ENCODE measurements around the gene CFAP58. TPM values are rescaled to one million over a fixed set of nuclear protein-coding genes. Genes with fewer than 3 reads are reported as not detected.

The CFAP58 gene
- total and polyA plus RNA-seq, 2 of the 13 experiments (the other 11 are each of a cell fraction or from before 2014, with no cell fraction given): 0.03 TPM; not detected in 1

DNA sequence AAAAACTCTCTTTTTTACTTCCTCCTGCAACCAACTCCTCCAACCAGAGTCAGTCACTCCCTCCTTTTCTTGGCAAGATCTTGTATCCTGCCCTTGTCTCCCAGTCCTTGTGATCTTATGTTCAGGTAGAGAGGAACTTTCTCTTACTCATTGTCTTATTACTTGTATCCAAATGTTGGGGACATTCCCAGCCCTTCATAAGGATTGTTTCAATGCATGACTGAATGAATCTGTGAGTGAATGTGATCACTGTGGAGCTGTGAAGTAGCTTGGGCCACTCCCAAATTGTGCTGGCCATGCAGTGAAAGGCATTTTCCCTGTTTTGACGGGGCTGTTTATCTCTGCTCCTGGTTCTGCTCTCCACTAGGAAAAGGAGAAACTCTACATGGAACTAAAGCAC lies 93.7 kb downstream of the CFAP58 start:
- TF ChIP-seq RFX5 (IDR thresholded peaks at IDR 0.05; ENCODE audit: low read depth, low read length) (no peak), NONO (IDR thresholded peaks at IDR 0.05) (no peak), NONO (CRISPR knock-in tag; conservative IDR thresholded peaks at IDR 0.05) (no peak)
- ATAC-seq (no peak), FAIRE-seq (no peak), DNase-seq (ENCODE audit: low spot score) (no peak)
- no peaks in the 10 kb centered on the region for H3K79me2 ChIP-seq (ENCODE audit: insufficient read depth, low read length)
- no peak overlapping the region for H3K27ac ChIP-seq (ENCODE audit: extremely low read length, insufficient read depth, low read length)
- intact Hi-C loops (cut with micrococcal nuclease; ENCODE audit: unreplicated experiment) (no loop called here), in situ Hi-C loops (cut with HindIII; ENCODE audit: extremely low pct_ligation_motif_present, low pct_unique_long_range_greater_than_20kb) (no loop called here)
- H4K20me1 ChIP-seq (ENCODE audit: insufficient read depth, low read length): no peaks in the 10 kb centered on the region
- CTCF ChIA-PET (ENCODE audit: low intra/inter-chr PET ratio, low total read pairs): no interaction called here
- no peaks in the 10 kb centered on the region for H3K36me3 ChIP-seq (replicated peaks in 1 of 2; ENCODE audit: control insufficient read depth in 1 of 2, insufficient read depth in 2 of 2, low read length in 2 of 2)
- no peak overlapping the region for H2AFZ ChIP-seq (ENCODE audit: low read length)
- H3K9ac ChIP-seq (ENCODE audit: insufficient read depth, low read depth, low read length): no peak overlapping the region
- BruUV-seq (replicated peaks): no TSS peak
- H3K4me1 ChIP-seq (ENCODE audit: insufficient read depth, low read length): no peaks in the 10 kb centered on the region
- no peak overlapping the region for H3K4me2 ChIP-seq (ENCODE audit: low read depth, low read length)
- H3K4me3 ChIP-seq (replicated peaks in 1 of 3; ENCODE audit: insufficient read depth in 1 of 3, low read depth in 2 of 3, low read length in 3 of 3): no peak overlapping the region
- H3K27me3 ChIP-seq (ENCODE audit: control insufficient read depth in 1 of 2, insufficient read depth in 2 of 2, low read length in 2 of 2): 0 out of 5 replicates have a peak, but pooled peaks cover 0 to 3% of the 10 kb centered on the region in 2 experiments
- POLR2A ChIA-PET: no interaction called here
- H3K9me3 ChIP-seq (ENCODE audit: low read length): no peaks in the 10 kb centered on the region
- 0% methylated on average over 1 of the region's 1 CpG for WGBS (ENCODE audit: low lambda C conversion rate)

DNA sequence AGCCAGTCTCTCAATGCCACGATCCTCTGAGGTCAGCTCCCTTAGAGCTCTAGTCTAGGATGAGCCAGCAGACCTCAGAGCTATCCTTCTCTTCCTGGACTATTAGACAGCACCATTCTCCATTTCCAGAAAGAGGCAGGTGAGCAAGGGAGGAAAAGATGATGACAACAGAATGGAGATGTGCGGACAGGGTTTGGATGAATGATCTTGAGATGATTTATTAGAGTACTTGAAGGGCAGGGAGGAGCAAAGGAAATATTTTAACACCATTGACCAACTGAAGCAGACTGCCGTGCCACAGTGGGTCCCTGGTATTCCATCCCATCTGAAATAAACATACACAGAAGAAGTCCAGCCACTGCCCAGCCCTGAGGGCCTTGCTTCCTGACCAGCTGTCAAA lies 94.3 kb downstream of the CFAP58 start:
- no peaks in the 10 kb centered on the region for H3K9me3 ChIP-seq (ENCODE audit: low read length)
- H3K36me3 ChIP-seq (replicated peaks in 1 of 2; ENCODE audit: control insufficient read depth in 1 of 2, insufficient read depth in 2 of 2, low read length in 2 of 2): no peaks in the 10 kb centered on the region
- ATAC-seq (no peak), DNase-seq (ENCODE audit: low spot score) (no peak), FAIRE-seq (no peak)
- no TSS peak for BruUV-seq (replicated peaks)
- intact Hi-C loops (cut with micrococcal nuclease; ENCODE audit: unreplicated experiment) (no loop called here), in situ Hi-C loops (cut with HindIII; ENCODE audit: extremely low pct_ligation_motif_present, low pct_unique_long_range_greater_than_20kb) (no loop called here)
- TF ChIP-seq SRF (IDR thresholded peaks at IDR 0.05; ENCODE audit: low read depth, low read length) (no peak), ZNF407 (CRISPR knock-in tag; IDR thresholded peaks at IDR 0.05; ENCODE audit: not compliant biosample characterization) (no peak), ZNF17 (CRISPR knock-in tag; IDR thresholded peaks at IDR 0.05) (no peak), ZNF775 (CRISPR knock-in tag; IDR thresholded peaks at IDR 0.05; ENCODE audit: borderline replicate concordance) (no peak)
- TF ChIP-seq, protein P1, sequence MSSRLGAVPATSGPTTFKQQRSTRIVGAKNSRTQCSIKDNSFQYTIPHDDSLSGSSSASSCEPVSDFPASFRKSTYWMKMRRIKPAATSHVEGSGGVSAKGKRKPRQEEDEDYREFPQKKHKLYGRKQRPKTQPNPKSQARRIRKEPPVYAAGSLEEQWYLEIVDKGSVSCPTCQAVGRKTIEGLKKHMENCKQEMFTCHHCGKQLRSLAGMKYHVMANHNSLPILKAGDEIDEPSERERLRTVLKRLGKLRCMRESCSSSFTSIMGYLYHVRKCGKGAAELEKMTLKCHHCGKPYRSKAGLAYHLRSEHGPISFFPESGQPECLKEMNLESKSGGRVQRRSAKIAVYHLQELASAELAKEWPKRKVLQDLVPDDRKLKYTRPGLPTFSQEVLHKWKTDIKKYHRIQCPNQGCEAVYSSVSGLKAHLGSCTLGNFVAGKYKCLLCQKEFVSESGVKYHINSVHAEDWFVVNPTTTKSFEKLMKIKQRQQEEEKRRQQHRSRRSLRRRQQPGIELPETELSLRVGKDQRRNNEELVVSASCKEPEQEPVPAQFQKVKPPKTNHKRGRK (CRISPR knock-in tag; IDR thresholded peaks at IDR 0.05): no peak
- H3K4me2 ChIP-seq (ENCODE audit: low read depth, low read length): no peak overlapping the region
- 7% methylated on average over 3 of the region's 3 CpGs for WGBS (ENCODE audit: low lambda C conversion rate)
- ChIA-PET POLR2A (no interaction called here), CTCF (ENCODE audit: low intra/inter-chr PET ratio, low total read pairs) (no interaction called here)
- no peaks in the 10 kb centered on the region for H3K4me1 ChIP-seq (ENCODE audit: insufficient read depth, low read length)
- H3K27me3 ChIP-seq (ENCODE audit: control insufficient read depth in 1 of 2, insufficient read depth in 2 of 2, low read length in 2 of 2): 0 out of 5 replicates have a peak, but pooled peaks cover 0 to 3% of the 10 kb centered on the region in 2 experiments
- no peak overlapping the region for H3K4me3 ChIP-seq (replicated peaks in 1 of 3; ENCODE audit: insufficient read depth in 1 of 3, low read depth in 2 of 3, low read length in 3 of 3)
- H4K20me1 ChIP-seq (ENCODE audit: insufficient read depth, low read length): no peaks in the 10 kb centered on the region
- H3K79me2 ChIP-seq (ENCODE audit: insufficient read depth, low read length): no peaks in the 10 kb centered on the region
- no peak overlapping the region for H2AFZ ChIP-seq (ENCODE audit: low read length)
- no peak overlapping the region for H3K9ac ChIP-seq (ENCODE audit: insufficient read depth, low read depth, low read length)
- no peak overlapping the region for H3K27ac ChIP-seq (ENCODE audit: extremely low read length, insufficient read depth, low read length)
